Dendritic cell treated with granulocyte-macrophage colony-stimulating factor and Interleukin-4, amounts not matched to agents 40 ng/mL and 50 ng/mL, for 4 days (primary cell): Measurements from ENCODE around the gene TBXAS1.

ENCODE experiments used
- H3K27ac Mint-ChIP-seq: one replicate; pipeline ENCODE4 v1.8.0; 2022; ENCODE audit warnings: mild to moderate bottlenecking, mixed read lengths
- H3K27me3 Mint-ChIP-seq: one replicate; pipeline ENCODE4 v1.8.0; 2022; ENCODE audit warnings: mild to moderate bottlenecking, mixed read lengths
- H3K36me3 Mint-ChIP-seq: one replicate; pipeline ENCODE4 v1.8.0; 2022; ENCODE audit warnings: low read depth, mixed read lengths
- H3K4me1 Mint-ChIP-seq: one replicate; pipeline ENCODE4 v1.8.0; 2022; ENCODE audit warnings: low read depth, mixed read lengths
- H3K4me3 Mint-ChIP-seq: one replicate; pipeline ENCODE4 v1.8.0; 2022; ENCODE audit warnings: mild to moderate bottlenecking, moderate library complexity, mixed read lengths
- H3K9me3 Mint-ChIP-seq: one replicate; pipeline ENCODE4 v1.8.0; 2022; ENCODE audit warnings: mixed read lengths
- intact Hi-C: fragments of 100-400 bp; cut with micrococcal nuclease; formaldehyde crosslinking; loops from one replicate; pipeline ENCODE4 v1.15.0; 2022

Gene TBXAS1

DNA sequence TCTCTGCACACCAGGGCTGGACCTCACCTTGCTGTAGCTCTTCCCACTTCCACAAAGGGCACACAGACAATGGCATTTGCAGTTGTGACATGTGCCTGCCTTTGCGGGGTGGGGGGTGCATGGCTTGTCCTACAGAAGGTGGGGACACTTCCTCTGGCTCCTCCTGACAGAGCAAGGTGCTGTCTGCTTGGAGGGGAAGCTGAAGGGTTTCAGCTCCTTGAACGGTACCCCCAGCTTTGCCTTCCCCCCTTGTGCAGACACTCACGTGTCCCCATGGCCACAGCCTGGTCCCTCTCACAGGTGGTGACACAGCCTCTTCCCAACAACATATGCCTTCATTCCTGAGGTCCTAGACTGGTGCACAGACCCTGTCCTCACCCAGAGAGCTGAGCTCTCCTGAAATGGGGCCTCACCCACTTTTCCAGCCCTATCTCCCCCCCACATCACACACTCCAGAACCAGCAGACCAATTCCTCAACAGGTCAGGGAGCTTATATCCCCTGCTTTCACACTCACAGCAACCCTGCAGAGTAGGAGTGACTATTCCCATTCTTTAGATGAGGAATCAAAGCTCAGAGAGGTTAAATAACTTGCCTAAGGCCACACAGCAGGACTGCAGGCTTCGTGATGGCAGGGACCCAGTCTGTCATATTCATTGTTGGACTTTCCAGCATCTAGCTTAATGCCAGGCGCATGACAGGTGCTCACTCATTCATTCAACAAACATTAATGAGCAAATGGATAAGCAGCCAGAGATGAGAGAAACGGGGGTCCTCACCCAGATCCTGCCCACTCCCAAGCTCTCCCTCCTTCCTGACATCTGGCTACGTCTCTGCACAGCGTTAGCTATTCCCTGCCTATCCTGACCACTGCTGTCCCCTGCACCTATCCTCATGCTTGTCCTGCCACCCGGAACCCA lies 189.3 kb downstream of the TBXAS1 start:
- intact Hi-C loops = no loop called here
- peaks cover 11% of the 10 kb centered on the region for H3K4me1 Mint-ChIP-seq
- no peaks in the 10 kb centered on the region for H3K9me3 Mint-ChIP-seq
- no peaks in the 10 kb centered on the region for H3K27me3 Mint-ChIP-seq
- H3K36me3 Mint-ChIP-seq = peaks cover 92% of the 10 kb centered on the region
- no peak overlapping the region for H3K27ac Mint-ChIP-seq
- H3K4me3 Mint-ChIP-seq = no peak overlapping the region

DNA sequence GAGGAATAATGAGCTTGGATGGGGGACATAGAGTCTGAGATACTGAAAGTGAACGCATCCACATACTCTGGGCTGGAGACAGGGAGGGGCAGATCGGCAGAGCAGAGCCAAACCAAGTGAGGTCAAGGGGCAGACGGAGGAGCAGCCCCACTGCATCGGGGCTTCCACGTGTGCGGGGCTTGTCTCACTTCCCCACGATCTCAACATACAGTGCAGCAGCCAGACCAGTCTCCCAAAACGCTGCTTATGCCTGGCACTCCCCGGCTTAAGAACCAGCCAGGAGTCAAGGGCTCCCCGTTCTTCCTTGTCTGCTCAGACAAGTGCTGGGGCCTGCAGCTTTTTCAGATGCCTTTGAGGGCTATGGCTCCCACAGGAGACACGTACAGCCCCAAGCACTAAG lies 190.1 kb downstream of the TBXAS1 start:
- Mint-ChIP-seq H3K9me3 (no peaks in the 10 kb centered on the region), H3K4me3 (no peak overlapping the region), H3K27me3 (no peaks in the 10 kb centered on the region), H3K27ac (no peak overlapping the region), H3K4me1 (peaks cover 11% of the 10 kb centered on the region), H3K36me3 (peaks cover 92% of the 10 kb centered on the region)
- intact Hi-C loops = no loop called here

DNA sequence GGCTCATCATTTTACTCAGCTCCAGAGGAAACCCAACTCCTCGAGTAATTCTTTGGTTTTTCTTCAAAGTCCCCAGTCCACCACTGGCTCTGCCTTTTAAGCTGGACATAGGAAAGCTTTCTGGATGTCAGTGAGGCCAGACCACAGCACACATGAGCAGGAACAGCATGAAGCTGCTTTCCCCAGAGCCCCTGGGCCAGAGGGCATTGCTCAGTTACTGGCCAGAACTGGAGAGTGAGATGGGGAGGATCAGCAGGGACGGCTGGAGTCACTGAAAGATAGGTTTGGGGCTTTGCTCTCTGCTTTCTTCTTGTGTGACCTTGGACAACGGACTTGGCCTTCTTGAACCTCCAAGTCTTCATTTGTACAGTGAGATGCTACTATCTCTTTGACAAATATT lies 190.5 kb downstream of the TBXAS1 start:
- Mint-ChIP-seq H3K4me3 (no peak overlapping the region), H3K27me3 (no peaks in the 10 kb centered on the region), H3K36me3 (peaks cover 92% of the 10 kb centered on the region), H3K27ac (no peak overlapping the region), H3K4me1 (peaks cover 11% of the 10 kb centered on the region), H3K9me3 (no peaks in the 10 kb centered on the region)
- intact Hi-C loops = no loop called here

DNA sequence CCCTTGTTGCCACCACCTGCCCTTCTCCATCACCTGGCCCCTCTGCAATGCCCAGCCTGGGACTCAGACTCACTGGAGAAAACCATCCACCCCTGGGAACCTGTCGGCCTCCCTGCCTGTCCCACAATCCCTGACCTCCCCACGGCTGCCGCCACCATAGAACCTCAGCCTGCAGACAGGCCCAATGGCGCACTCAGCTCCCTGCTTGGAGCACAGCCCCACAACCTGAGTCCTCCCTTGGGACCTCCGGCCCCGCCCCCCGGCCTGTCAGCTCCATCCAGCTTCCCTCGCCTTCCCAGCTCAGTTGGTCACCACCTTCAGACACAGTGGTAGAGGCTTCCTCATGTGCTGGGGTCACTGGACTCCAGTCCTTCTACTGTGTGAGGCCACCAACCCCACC lies 192.5 kb downstream of the TBXAS1 start:
- H3K9me3 Mint-ChIP-seq = no peaks in the 10 kb centered on the region
- H3K4me3 Mint-ChIP-seq = no peak overlapping the region
- intact Hi-C loops = no loop called here
- peaks cover 94% of the 10 kb centered on the region for H3K36me3 Mint-ChIP-seq
- H3K27me3 Mint-ChIP-seq = no peaks in the 10 kb centered on the region
- peak overlapping the region; percentile 21 for H3K27ac Mint-ChIP-seq
- peaks cover 11% of the 10 kb centered on the region for H3K4me1 Mint-ChIP-seq

DNA sequence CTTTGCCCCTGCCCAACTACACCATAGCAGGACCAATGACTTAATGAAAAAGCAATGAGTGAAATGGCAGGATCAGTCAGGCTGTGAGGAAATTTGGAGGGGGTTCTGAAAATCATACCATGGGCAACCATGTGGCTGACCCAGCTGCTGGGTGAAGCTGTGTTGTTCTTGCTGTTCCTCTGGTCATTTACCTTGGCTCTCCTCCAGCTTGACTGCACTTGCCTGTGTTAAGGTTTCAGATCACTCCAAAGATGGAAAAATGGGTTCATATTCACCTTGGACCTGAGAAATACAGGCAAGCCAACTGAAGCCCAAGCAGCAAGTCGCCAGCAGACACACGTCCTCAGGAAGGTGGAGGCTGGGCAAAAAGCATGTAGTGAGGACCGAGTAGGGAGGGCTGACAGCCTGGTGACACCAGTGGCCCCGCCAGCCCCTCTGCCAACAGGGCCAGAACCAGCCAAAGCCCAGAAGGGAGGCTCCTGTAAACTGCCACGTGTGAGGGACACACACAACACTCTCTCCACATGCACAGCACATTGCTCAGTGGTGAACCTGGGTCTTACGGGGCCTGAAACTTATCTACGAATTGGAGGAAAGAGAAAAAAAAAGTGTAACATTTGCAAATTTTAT lies 193.6 kb downstream of the TBXAS1 start:
- H3K36me3 Mint-ChIP-seq = peaks cover 94% of the 10 kb centered on the region
- H3K9me3 Mint-ChIP-seq = no peaks in the 10 kb centered on the region
- no peaks in the 10 kb centered on the region for H3K27me3 Mint-ChIP-seq
- H3K4me3 Mint-ChIP-seq = no peak overlapping the region
- H3K4me1 Mint-ChIP-seq = peaks cover 11% of the 10 kb centered on the region
- intact Hi-C loops = no loop called here
- H3K27ac Mint-ChIP-seq = no peak overlapping the region

DNA sequence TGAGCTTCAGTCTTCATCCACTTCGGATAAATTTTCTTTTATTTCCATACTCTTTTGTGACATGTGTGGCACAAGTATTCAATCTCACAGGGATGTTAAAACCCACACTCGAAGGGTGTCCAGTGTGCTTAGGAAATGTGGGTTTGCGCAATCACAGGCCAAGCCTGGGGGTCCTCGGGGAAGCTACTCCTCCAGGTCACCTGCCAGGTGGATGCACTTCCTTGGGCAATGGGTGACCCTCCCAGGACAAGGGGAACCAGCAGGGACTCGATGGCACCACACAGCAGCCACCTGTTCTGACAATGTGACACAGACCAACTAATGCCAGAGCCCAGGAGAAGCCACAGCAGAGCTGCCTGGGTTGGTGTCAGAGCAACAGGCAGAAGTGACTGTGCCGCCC lies 194.7 kb downstream of the TBXAS1 start:
- peaks cover 94% of the 10 kb centered on the region for H3K36me3 Mint-ChIP-seq
- H3K9me3 Mint-ChIP-seq = no peaks in the 10 kb centered on the region
- intact Hi-C loops = no loop called here
- H3K27ac Mint-ChIP-seq = no peak overlapping the region
- H3K4me1 Mint-ChIP-seq = peaks cover 11% of the 10 kb centered on the region
- H3K27me3 Mint-ChIP-seq = no peaks in the 10 kb centered on the region
- H3K4me3 Mint-ChIP-seq = no peak overlapping the region

DNA sequence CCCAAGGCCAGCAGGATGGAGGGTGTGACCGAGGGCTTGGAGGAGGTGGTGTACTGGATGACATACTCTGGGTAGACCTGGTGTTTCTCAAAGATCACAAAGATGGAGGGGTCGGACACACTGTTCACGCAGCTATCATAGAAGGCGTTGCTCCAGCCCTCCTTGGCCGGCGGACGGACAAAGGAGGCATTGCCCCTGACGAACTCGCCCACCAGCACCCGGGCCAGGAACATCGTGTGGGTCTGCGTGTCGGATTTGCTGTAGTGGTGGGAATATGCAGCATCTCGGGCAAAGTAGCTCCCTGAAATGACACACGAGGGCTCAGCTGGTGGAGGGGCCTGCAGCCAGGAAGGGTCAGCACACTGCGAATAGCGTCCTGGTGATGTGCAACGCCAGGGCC lies 195.5 kb downstream of the TBXAS1 start:
- Mint-ChIP-seq H3K27ac (no peak overlapping the region), H3K9me3 (no peaks in the 10 kb centered on the region), H3K4me3 (no peak overlapping the region), H3K27me3 (no peaks in the 10 kb centered on the region), H3K36me3 (peaks cover 94% of the 10 kb centered on the region), H3K4me1 (peaks cover 13% of the 10 kb centered on the region)
- intact Hi-C loops = no loop called here

DNA sequence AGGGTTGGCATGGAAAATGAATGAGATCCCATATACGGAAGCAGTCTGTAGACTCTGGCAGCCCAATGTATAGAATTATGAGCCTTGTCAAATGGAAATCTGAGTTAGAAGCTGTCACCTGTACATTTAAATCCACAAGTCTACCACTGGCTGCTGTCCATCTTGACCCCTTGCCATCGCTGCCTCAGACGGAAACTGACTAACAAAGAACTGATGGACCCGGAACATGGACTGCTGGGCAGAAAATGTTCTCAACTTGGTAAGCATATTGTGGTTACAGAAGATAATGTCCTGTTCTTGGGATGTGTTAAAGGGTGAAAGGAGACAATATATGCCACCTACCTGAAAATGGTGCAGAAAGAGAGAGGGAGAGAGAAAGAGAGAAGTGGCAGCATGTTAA lies 196.2 kb downstream of the TBXAS1 start:
- no peaks in the 10 kb centered on the region for H3K27me3 Mint-ChIP-seq
- intact Hi-C loops = no loop called here
- no peak overlapping the region for H3K27ac Mint-ChIP-seq
- peaks cover 15% of the 10 kb centered on the region for H3K4me1 Mint-ChIP-seq
- H3K9me3 Mint-ChIP-seq = no peaks in the 10 kb centered on the region
- peaks cover 94% of the 10 kb centered on the region for H3K36me3 Mint-ChIP-seq
- no peak overlapping the region for H3K4me3 Mint-ChIP-seq

DNA sequence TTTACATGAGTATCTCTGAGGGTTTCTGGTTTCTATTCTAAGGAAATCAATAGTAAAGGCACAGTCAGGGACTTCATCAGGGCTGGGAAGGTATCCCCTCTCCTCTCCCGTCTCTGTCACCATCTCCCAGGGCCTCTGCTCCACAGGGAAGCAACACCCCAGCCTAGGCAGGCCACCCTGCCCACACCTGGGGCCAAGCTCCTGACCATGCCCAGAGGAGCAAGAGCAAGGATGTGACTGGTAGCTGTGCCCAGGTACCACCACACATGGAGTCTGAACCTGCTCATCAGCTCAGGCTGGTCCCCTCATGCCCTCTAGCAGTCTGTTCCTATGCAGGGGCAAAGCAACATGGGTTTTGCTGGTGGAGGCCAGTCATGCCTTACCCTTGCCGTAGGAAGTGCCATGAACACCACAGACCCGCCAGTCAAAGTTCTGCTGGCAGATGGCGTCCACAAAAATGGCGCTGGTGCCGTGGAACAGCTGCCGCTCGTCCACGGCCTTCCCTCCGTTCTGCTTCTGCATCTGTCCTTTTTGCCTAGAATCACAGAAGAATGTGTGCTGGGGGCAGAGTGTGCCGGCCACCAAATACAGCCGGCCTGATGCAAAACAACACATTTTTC lies 196.9 kb downstream of the TBXAS1 start:
- Mint-ChIP-seq H3K4me3 (no peak overlapping the region), H3K27me3 (no peaks in the 10 kb centered on the region), H3K36me3 (peaks cover 99% of the 10 kb centered on the region), H3K4me1 (peaks cover 15% of the 10 kb centered on the region), H3K9me3 (no peaks in the 10 kb centered on the region), H3K27ac (no peak overlapping the region)
- intact Hi-C loops = no loop called here

DNA sequence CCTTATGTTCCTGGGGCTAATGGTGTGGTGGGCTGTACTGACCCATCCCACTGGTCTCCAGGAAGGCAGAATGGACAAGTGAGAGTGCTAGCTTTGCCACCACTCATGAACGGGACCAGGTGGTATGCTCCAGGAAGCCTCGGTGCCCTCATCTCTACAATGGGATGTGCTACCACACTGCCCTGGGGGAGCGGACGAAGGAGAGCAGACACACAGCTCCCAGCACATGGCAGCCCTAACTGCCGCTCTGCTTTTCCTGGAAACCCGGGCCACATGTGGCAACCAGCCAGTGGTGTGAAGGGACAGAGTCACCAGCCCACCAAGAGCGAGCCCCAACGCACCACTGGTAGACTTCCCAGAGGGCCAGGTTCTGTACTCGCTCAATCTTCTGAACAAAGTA lies 197.9 kb downstream of the TBXAS1 start:
- Mint-ChIP-seq H3K36me3 (peaks cover 100% of the 10 kb centered on the region), H3K4me1 (peaks cover 8% of the 10 kb centered on the region), H3K27ac (no peak overlapping the region), H3K27me3 (no peaks in the 10 kb centered on the region), H3K9me3 (no peaks in the 10 kb centered on the region), H3K4me3 (no peak overlapping the region)
- intact Hi-C loops = no loop called here

DNA sequence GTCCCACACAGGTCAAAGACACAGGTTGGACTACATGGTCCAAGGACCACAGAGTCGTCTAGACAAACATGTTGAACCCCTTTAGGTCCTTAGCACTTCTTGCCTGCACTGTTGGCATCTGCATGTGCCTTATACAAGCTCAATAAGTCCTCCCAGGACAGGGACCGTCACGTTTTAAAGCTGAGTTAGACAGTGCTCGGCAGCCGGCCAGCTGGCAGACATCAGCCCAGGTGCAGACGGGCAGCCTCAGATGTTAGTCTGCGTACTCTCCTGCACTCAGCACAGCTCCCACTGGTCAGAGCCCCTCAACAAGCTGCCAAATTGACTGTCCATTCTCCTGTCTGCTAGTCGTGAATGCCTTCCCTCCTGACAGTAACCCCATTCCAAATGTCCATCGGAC lies 198.8 kb downstream of the TBXAS1 start:
- Mint-ChIP-seq H3K27me3 (no peaks in the 10 kb centered on the region), H3K4me1 (peaks cover 10% of the 10 kb centered on the region), H3K36me3 (peaks cover 99% of the 10 kb centered on the region), H3K9me3 (no peaks in the 10 kb centered on the region), H3K4me3 (no peak overlapping the region), H3K27ac (no peak overlapping the region)
- intact Hi-C loops = no loop called here

DNA sequence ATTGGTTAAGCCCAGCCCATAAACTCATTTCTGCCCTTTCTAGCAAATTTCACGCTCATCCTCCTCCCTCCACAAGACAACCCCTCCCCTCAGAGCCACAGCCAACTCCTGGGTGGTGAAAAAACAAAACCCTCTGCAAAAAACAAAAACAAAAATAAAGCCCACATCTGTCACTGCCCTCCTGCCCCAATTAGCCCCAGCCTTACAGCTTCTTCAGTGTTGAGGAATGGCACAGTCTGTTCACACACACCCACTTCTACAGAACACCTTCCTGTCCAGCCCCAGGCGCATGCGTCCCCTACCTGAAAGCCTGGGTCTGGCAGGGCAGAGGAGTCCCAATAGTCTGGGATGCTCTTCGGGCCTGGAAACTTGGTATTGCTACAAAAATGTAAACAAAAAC lies 199.2 kb downstream of the TBXAS1 start:
- Mint-ChIP-seq H3K4me3 (no peak overlapping the region), H3K27me3 (no peaks in the 10 kb centered on the region), H3K36me3 (peaks cover 99% of the 10 kb centered on the region), H3K27ac (no peak overlapping the region), H3K9me3 (no peaks in the 10 kb centered on the region), H3K4me1 (peaks cover 13% of the 10 kb centered on the region)
- intact Hi-C loops = no loop called here

DNA sequence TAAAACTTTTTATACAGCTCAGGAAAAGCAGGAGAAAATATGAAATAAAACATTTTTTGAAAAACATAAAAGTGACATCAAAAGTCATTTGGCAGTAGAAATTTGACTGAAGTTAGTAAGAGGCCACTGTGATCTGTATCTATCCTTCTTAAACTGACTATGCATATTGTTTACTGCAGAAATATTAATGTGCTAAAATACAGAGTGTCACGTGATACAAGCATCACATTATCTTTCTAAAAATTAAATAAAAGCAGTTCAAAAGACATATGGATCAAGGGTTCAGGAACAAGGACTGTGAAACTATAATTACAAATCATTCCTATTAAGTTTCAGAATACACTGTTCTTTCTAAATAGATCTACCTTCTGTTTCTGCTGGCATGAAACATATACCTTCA lies 200.0 kb downstream of the TBXAS1 start:
- intact Hi-C loops = no loop called here
- Mint-ChIP-seq H3K36me3 (peaks cover 99% of the 10 kb centered on the region), H3K4me3 (no peak overlapping the region), H3K27me3 (no peaks in the 10 kb centered on the region), H3K27ac (no peak overlapping the region), H3K4me1 (peaks cover 18% of the 10 kb centered on the region), H3K9me3 (no peaks in the 10 kb centered on the region)

DNA sequence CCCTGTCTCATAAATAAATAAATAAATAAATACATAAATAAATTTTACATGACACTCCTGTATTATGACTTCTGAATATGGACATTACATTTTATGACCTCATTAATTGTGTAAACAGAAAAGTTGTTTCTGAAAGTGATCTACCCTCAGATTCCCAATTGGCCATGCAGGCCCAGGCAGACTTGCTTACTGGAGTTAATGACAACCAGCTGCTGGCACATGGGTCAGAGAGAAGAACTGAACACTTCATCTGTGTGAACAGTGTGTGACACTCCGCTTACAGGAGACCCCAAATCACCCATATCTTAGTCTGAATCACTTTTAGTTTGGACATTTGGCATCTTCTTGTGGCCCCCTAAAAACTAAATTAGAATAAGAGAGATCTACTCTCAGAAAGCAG lies 202.3 kb downstream of the TBXAS1 start:
- Mint-ChIP-seq H3K4me3 (no peak overlapping the region), H3K36me3 (peaks cover 99% of the 10 kb centered on the region), H3K27ac (no peak overlapping the region), H3K9me3 (no peaks in the 10 kb centered on the region), H3K4me1 (peaks cover 28% of the 10 kb centered on the region), H3K27me3 (no peaks in the 10 kb centered on the region)
- intact Hi-C loops = no loop called here
